ENCODE results near the gene ZBTB20.

ZBTB20 gene

DNA sequence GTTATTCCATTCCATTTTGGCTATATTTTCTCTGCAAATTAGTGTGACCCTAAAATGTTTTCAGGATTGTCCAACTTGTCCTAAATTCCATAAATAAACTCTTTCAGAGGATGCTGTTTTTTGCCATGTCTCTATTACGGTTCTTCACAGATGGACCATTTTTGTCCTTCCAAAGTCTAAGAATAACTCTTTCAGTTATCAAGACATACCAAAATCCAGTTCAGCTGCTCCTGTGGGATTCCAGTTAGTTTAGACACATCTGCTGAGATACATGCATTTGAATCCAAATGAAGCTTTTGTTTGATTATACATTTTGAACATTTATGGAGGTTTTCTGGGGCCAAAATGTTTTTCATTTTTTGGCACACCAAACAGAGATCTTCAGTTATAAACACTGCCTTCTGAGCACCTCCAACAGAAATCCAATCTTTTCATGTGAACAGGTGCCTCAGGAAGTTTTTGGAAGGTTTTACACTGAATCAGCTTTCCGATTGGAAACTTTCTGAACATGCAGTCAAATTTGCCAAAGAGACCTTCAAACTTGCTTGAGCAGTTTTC lies 772.6 kb downstream of the ZBTB20 start:
- Histone ChIP-seq H3K9me3 (ENCODE audit: control insufficient read depth, low read length) (no peaks in the 10 kb centered on the region), H3K27ac (ENCODE audit: insufficient read depth, low read depth, low read length, poor library complexity, severe bottlenecking) (no peak overlapping the region), H3K36me3 (ENCODE audit: control insufficient read depth, insufficient read depth, low read length) (no peaks in the 10 kb centered on the region), H3K4me3 (ENCODE audit: insufficient read depth, low read depth, low read length) (no peak overlapping the region), H3K4me1 (ENCODE audit: control insufficient read depth, insufficient read depth, low read length) (no peaks in the 10 kb centered on the region), H3K27me3 (ENCODE audit: control insufficient read depth, insufficient read depth, low read length, poor library complexity, severe bottlenecking) (no peaks in the 10 kb centered on the region)
- 71 to 91% methylated on average over 2 of the region's 2 CpGs for WGBS, 2 experiments

DNA sequence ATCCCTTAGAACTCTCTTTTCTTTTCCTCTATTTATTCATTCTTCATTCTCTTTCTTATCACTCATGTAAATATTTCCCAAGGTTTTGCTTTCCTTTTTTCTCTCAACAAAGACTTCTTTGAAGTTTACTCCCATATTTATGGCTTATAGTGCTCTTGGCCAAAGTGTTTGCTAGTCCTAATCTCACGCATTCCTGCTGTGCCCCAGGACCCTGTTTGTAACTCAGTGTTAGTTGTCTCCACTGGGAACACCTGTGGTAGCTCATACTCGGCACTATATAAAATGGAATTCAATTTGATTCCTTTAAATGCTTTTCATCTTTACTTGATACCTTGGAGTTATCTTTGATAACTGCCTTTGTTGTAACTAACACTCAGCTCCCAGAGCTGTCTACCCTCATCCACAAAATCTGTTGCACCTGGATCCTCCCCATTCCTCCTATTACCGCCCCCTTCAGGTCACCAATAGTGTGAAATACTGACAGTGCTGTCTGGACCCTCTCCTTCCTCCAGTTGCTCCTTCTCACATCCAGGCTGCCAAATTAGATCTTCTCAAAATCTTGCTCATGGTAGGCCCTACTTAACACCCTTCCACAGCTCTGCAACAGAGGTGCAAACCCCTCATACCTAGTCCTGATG lies 776.4 kb downstream of the ZBTB20 start:
- Histone ChIP-seq H3K4me3 (ENCODE audit: insufficient read depth, low read depth, low read length) (no peak overlapping the region), H3K27me3 (ENCODE audit: control insufficient read depth, insufficient read depth, low read length, poor library complexity, severe bottlenecking) (no peaks in the 10 kb centered on the region), H3K27ac (ENCODE audit: insufficient read depth, low read depth, low read length, poor library complexity, severe bottlenecking) (no peak overlapping the region), H3K4me1 (ENCODE audit: control insufficient read depth, insufficient read depth, low read length) (no peaks in the 10 kb centered on the region), H3K36me3 (ENCODE audit: control insufficient read depth, insufficient read depth, low read length) (no peaks in the 10 kb centered on the region), H3K9me3 (ENCODE audit: control insufficient read depth, low read length) (no peaks in the 10 kb centered on the region)
- WGBS, 2 experiments, result 24 to 37% methylated on average over 2 to 3 of the region's 3 CpGs

DNA sequence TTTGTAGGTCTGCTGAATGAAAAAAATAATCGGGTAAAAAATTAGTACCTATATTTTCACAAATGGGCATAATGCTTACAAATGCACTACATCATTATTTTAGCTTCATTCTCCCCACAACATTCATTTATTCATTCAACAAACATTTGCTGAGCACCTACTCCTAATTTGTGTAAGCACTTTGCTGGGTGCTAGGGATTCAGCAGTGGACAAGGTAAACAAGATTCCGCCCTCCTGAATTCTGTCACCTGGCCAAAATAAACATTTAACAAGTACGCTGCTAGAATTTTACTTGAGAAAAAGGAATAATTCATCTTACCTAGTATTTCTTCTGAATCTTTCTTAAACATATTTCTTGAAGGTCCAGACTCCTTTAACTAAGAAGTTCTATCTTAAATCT lies 781.2 kb downstream of the ZBTB20 start:
- no peaks in the 10 kb centered on the region for H3K9me3 ChIP-seq (ENCODE audit: control insufficient read depth, low read length)
- no peaks in the 10 kb centered on the region for H3K36me3 ChIP-seq (ENCODE audit: control insufficient read depth, insufficient read depth, low read length)
- H3K27ac ChIP-seq (ENCODE audit: insufficient read depth, low read depth, low read length, poor library complexity, severe bottlenecking), result no peak overlapping the region
- H3K4me1 ChIP-seq (ENCODE audit: control insufficient read depth, insufficient read depth, low read length), result peaks cover 3% of the 10 kb centered on the region
- H3K4me3 ChIP-seq (ENCODE audit: insufficient read depth, low read depth, low read length), result no peak overlapping the region
- no peaks in the 10 kb centered on the region for H3K27me3 ChIP-seq (ENCODE audit: control insufficient read depth, insufficient read depth, low read length, poor library complexity, severe bottlenecking)
- 93 to 100% methylated on average over 2 to 3 of the region's 3 CpGs for WGBS, 2 experiments

DNA sequence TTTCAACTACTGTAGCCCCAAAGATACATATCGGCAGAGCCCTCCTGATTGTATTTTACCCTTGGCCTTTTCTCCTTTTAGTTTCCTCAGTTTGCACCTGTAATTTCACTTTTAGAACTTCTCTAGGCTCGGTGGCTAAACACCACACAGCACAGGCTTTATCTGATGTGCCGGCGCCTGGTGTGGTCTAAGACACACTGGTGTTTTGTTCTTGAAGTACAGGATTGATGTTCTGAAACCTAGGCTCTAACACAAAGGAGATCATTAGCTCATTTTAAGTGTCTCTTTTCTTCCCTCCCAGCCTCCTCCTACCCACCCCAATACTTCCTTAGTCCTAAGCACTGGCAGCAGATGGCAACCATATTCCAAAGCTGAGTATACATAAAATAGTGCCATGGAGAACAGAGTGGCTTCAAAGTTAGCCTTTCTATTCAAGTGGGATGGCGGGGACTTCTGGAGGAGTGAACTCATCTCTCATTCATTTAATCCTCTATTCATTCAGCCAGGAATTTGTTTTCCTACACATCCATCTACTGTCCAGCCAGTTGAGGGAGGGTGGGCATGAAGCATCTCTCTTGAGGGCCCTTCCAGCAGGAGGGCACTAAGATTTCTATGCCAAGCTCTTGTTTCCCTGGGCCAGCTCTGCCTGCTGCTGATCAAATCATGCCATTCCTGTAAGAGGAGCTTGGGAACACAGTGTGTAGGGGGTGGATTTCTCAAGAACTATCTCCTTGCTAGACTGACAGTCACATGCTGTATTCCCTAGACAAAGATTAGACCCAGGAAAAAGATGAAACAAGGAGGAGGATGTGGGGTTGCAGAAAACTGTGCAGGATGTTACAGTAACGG lies 782.1 kb downstream of the ZBTB20 start:
- H3K27me3 ChIP-seq (ENCODE audit: control insufficient read depth, insufficient read depth, low read length, poor library complexity, severe bottlenecking), result no peaks in the 10 kb centered on the region
- no peaks in the 10 kb centered on the region for H3K9me3 ChIP-seq (ENCODE audit: control insufficient read depth, low read length)
- no peak overlapping the region for H3K27ac ChIP-seq (ENCODE audit: insufficient read depth, low read depth, low read length, poor library complexity, severe bottlenecking)
- H3K4me1 ChIP-seq (ENCODE audit: control insufficient read depth, insufficient read depth, low read length), result peaks cover 3% of the 10 kb centered on the region
- 74 to 76% methylated on average over 6 of the region's 6 CpGs for WGBS, 2 experiments
- H3K4me3 ChIP-seq (ENCODE audit: insufficient read depth, low read depth, low read length), result no peak overlapping the region
- H3K36me3 ChIP-seq (ENCODE audit: control insufficient read depth, insufficient read depth, low read length), result no peaks in the 10 kb centered on the region

DNA sequence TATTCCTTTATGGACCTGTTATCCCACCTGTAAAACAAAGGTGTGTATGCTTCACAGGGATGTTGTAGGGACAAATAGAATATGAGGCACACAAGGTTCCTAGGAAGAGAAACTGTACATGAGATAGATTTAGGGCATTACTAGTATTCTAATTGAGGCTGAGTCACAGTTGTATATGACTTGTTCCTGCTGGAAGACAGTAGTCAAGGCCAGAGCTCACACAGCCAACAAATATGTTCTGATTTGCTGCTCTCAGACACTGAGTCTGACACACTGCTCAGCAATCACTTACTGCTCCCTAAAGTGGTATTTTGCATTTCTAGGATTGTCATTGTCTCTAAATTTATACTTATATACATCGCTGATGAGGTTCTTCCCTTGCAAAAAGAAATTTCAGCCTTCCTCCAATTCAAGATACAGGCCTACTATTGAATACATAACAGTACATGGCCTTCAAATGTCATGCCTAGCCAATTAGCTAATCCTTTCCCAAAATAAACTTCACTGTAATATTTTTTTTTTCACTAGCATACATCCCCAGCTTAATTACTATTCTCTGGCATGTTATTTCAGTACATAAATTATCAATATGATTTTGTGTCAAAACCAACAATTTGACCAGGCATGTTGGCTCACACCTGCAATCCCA lies 783.4 kb downstream of the ZBTB20 start:
- Histone ChIP-seq H3K36me3 (ENCODE audit: control insufficient read depth, insufficient read depth, low read length) (no peaks in the 10 kb centered on the region), H3K9me3 (ENCODE audit: control insufficient read depth, low read length) (no peaks in the 10 kb centered on the region), H3K4me3 (ENCODE audit: insufficient read depth, low read depth, low read length) (no peak overlapping the region), H3K4me1 (ENCODE audit: control insufficient read depth, insufficient read depth, low read length) (peaks cover 3% of the 10 kb centered on the region), H3K27me3 (ENCODE audit: control insufficient read depth, insufficient read depth, low read length, poor library complexity, severe bottlenecking) (no peaks in the 10 kb centered on the region), H3K27ac (ENCODE audit: insufficient read depth, low read depth, low read length, poor library complexity, severe bottlenecking) (no peak overlapping the region)
- WGBS, 2 experiments, result 79 to 95% methylated on average over 1 of the region's 1 CpG

DNA sequence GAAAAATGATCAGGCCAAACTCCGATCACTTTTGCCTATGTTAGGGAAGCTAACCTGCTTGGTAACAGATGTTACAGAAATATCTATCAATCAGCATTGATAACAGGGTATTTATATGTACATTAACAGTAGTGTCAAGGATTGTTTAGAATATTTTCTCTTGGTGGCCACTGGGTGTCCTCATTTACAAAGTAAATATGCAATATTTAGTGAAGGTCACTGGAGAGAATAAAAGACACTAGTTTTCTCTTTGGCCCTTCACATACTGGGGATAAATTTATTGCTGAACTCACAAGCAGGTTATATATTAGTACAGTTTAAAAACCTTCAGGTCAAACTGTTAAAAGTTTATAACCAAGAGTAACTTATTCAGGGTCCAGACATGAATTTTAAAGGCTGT lies 784.3 kb downstream of the ZBTB20 start:
- no peaks in the 10 kb centered on the region for H3K36me3 ChIP-seq (ENCODE audit: control insufficient read depth, insufficient read depth, low read length)
- no peak overlapping the region for H3K27ac ChIP-seq (ENCODE audit: insufficient read depth, low read depth, low read length, poor library complexity, severe bottlenecking)
- 100% methylated on average over 1 of the region's 1 CpG; no CpG with 5 or more reads in 1 of the 2 experiments for WGBS, 2 experiments
- no peaks in the 10 kb centered on the region for H3K9me3 ChIP-seq (ENCODE audit: control insufficient read depth, low read length)
- H3K4me1 ChIP-seq (ENCODE audit: control insufficient read depth, insufficient read depth, low read length), result peaks cover 3% of the 10 kb centered on the region
- H3K4me3 ChIP-seq (ENCODE audit: insufficient read depth, low read depth, low read length), result no peak overlapping the region
- H3K27me3 ChIP-seq (ENCODE audit: control insufficient read depth, insufficient read depth, low read length, poor library complexity, severe bottlenecking), result no peaks in the 10 kb centered on the region

DNA sequence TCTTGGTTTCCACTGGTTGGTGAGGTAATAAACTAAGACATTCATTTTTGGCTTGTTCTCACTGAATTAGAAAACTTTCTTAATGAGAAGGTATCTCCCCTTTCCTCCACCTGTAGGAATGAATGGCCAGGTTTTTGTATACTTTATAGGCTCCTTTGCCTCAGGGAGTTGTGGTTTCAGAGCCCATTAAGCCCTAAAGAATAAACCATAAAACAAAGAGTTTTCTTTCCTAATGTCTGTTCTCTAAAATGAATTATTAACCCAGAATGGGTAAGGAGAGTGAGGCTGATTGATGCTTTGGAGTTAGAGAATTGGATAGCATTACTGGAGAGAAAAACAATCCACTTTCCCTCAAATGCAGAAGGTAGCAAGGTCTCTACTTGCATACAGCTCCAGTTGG lies 785.7 kb downstream of the ZBTB20 start:
- Histone ChIP-seq H3K27ac (ENCODE audit: insufficient read depth, low read depth, low read length, poor library complexity, severe bottlenecking) (no peak overlapping the region), H3K4me3 (ENCODE audit: insufficient read depth, low read depth, low read length) (no peak overlapping the region), H3K4me1 (ENCODE audit: control insufficient read depth, insufficient read depth, low read length) (peaks cover 3% of the 10 kb centered on the region), H3K36me3 (ENCODE audit: control insufficient read depth, insufficient read depth, low read length) (no peaks in the 10 kb centered on the region), H3K27me3 (ENCODE audit: control insufficient read depth, insufficient read depth, low read length, poor library complexity, severe bottlenecking) (no peaks in the 10 kb centered on the region), H3K9me3 (ENCODE audit: control insufficient read depth, low read length) (no peaks in the 10 kb centered on the region)

DNA sequence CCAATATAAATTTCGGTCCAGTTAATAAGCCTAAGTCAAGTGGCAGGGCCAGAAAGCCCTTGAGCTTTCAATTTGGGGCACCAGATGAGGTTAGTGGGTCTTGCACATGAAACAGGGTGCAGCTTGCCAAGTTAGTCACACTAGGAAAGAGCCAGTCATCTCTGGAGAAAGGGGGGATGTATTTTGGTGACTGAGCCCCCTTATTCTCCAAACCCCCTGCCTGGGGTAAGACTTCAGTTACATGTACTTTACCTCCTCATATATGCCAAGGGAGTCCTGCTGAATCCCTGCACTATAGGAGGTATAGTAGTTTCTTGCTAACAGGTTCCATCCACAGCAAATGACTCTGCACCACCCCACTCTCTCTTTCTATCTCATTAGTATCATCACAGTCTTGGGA lies 790.6 kb downstream of the ZBTB20 start:
- H3K9me3 ChIP-seq (ENCODE audit: control insufficient read depth, low read length), result no peaks in the 10 kb centered on the region
- H3K4me3 ChIP-seq (ENCODE audit: insufficient read depth, low read depth, low read length), result no peak overlapping the region
- no peaks in the 10 kb centered on the region for H3K36me3 ChIP-seq (ENCODE audit: control insufficient read depth, insufficient read depth, low read length)
- H3K4me1 ChIP-seq (ENCODE audit: control insufficient read depth, insufficient read depth, low read length), result peaks cover 12% of the 10 kb centered on the region
- no peak overlapping the region for H3K27ac ChIP-seq (ENCODE audit: insufficient read depth, low read depth, low read length, poor library complexity, severe bottlenecking)
- 50 to 65% methylated on average over 1 of the region's 1 CpG for WGBS, 2 experiments
- H3K27me3 ChIP-seq (ENCODE audit: control insufficient read depth, insufficient read depth, low read length, poor library complexity, severe bottlenecking), result no peaks in the 10 kb centered on the region

DNA sequence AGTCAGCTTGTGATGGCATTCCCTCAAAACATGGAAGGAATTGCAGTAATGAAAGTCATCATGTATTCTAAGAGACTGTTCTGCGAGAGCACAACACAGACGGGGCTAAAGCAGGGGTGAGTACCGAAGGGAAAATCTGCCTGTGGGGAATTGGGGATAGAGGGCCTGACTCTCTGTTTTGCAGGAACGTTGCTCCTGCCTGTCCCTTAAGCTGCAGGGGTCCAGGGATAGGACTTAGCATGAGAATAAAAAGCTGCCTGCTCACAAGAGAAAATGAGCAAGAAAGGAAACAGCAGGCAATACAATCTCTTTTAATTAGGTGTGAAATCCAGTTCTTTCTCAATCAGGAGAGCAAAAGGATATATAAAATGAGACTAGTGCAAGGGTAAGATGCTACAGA lies 791.0 kb downstream of the ZBTB20 start:
- no peak overlapping the region for H3K4me3 ChIP-seq (ENCODE audit: insufficient read depth, low read depth, low read length)
- peaks cover 12% of the 10 kb centered on the region for H3K4me1 ChIP-seq (ENCODE audit: control insufficient read depth, insufficient read depth, low read length)
- H3K9me3 ChIP-seq (ENCODE audit: control insufficient read depth, low read length), result no peaks in the 10 kb centered on the region
- WGBS, 2 experiments, result 1% methylated on average over 4 of the region's 4 CpGs
- no peaks in the 10 kb centered on the region for H3K36me3 ChIP-seq (ENCODE audit: control insufficient read depth, insufficient read depth, low read length)
- H3K27me3 ChIP-seq (ENCODE audit: control insufficient read depth, insufficient read depth, low read length, poor library complexity, severe bottlenecking), result no peaks in the 10 kb centered on the region
- H3K27ac ChIP-seq (ENCODE audit: insufficient read depth, low read depth, low read length, poor library complexity, severe bottlenecking), result no peak overlapping the region

DNA sequence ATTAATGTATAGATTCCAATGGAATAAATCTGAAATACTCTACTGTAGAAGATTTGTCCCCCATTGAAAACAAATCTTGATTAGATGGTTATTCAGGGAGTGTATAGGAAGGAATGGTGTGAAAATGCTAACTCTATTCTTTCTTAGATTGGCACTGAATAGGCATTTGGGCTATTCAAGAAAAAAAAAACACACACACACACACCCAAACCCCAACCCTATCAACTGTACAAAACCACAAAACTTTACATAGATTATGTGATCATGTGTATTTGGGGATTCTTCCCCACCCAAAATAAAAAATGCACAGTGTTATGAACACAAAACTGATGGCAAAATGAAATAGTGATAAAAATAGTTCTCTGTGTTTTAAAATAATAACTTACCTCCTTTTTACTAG lies 791.4 kb downstream of the ZBTB20 start:
- Histone ChIP-seq H3K4me3 (ENCODE audit: insufficient read depth, low read depth, low read length) (no peak overlapping the region), H3K27ac (ENCODE audit: insufficient read depth, low read depth, low read length, poor library complexity, severe bottlenecking) (no peak overlapping the region), H3K9me3 (ENCODE audit: control insufficient read depth, low read length) (no peaks in the 10 kb centered on the region), H3K4me1 (ENCODE audit: control insufficient read depth, insufficient read depth, low read length) (peaks cover 12% of the 10 kb centered on the region), H3K36me3 (ENCODE audit: control insufficient read depth, insufficient read depth, low read length) (no peaks in the 10 kb centered on the region), H3K27me3 (ENCODE audit: control insufficient read depth, insufficient read depth, low read length, poor library complexity, severe bottlenecking) (no peaks in the 10 kb centered on the region)
